ENCODE data around the gene NR4A3. TPM values are rescaled to one million over a fixed set of nuclear protein-coding genes. Genes with fewer than 3 reads are reported as not detected.

NR4A3 gene
- total and polyA plus RNA-seq, 2 of the 13 experiments (the other 11 are each of a cell fraction or from before 2014, with no cell fraction given), result 0.02 to 0.09 TPM

DNA sequence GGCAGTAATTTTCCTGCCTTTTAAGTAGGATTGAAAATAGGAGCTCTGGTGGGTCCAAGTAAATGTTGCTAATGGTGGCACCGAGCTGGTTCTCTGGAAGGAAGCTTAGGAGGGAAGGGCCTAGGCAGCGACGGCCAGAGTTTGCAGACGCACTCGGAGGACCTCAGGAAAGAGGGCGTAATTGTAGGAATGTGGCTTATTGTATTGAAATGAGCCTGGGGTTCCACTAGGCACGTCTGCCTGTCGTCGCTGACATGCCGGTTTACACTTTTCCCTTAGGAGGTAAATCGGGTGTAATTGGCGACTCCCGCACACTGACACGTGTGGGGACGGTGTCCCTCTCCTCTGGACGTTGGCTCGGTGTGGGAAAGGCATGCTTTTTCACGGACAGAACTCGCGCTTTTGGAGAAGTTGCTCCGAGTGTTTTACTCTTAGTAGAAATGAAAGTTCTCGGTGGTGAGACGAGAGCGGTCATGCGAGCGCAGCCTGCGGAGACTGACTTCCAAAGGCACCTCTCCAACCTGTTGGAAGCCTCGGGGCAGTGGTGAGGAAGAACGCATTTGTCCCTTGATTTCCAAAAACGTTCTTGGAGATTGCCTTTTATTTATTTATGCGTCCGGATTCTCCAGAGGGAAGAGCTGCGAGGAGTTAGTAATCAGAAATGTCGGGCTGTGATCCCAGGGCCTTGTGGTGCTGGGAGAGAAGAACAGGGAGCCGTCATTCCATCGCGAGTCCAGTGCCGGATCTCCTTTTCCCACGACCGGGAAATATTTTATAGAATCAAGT lies 1.3 kb downstream of the NR4A3 start (continued):
- no peak for TF ChIP-seq ZNF432 (CRISPR knock-in tag; IDR thresholded peaks at IDR 0.05; ENCODE audit: borderline replicate concordance)
- no peak for TF ChIP-seq THAP11 (CRISPR knock-in tag; IDR thresholded peaks at IDR 0.05)
- TF ChIP-seq MIXL1 (CRISPR knock-in tag; IDR thresholded peaks at IDR 0.05), result no peak
- TF ChIP-seq ZNF747 (CRISPR knock-in tag; IDR thresholded peaks at IDR 0.05; ENCODE audit: borderline replicate concordance), result no peak
- no peak for TF ChIP-seq ZBTB7A (CRISPR knock-in tag; IDR thresholded peaks at IDR 0.05)
- no peak for TF ChIP-seq SRSF4 (IDR thresholded peaks at IDR 0.05; ENCODE audit: low read depth, low read length, poor library complexity, severe bottlenecking)
- TF ChIP-seq ATF3 (CRISPR knock-in tag; IDR thresholded peaks at IDR 0.05), result no peak
- no peak for TF ChIP-seq GLMP (CRISPR knock-in tag; IDR thresholded peaks at IDR 0.05; ENCODE audit: borderline replicate concordance)
- TF ChIP-seq JDP2 (CRISPR knock-in tag; IDR thresholded peaks at IDR 0.05; ENCODE audit: borderline replicate concordance), result no peak

DNA sequence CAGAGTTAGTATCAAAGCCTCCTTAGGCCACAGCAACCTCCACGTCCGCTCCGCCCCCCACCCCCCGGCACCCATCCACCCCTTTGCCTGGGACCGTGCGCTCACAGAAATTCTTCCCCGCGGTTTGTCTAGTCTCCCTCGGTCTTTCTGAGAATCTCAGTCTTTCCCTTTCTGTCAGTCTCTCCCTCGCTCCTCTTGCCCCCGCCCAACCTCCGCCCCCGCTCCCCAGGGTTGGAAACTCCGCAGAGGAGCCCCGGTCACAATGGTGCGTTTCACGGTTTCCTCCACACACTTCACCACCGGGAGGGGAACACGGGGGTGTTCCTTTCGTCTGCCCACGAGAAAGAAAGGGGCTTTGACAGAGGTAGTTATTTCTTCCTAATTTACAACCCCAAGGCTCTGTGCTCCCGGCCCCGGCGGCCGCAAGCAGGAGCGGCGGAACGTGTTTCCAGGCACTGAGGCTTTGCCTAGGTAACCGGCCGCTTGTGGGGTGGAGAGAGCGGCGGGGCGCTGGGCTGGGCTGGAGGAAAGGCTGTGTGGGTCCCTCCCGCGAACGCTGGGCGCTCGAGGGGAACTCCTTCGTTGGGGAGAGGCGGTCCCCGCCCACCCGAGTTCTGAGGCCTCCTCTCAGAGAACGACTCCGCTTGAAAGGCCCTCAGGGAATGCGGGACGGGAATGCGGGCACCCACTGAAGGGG lies 2.1 kb downstream of the NR4A3 start:
- 3% methylated on average over 41 of the region's 47 CpGs for WGBS (ENCODE audit: low lambda C conversion rate)
- in situ Hi-C loops (cut with HindIII; ENCODE audit: extremely low pct_ligation_motif_present, low pct_unique_long_range_greater_than_20kb), result loop anchor here (5.0 to 10.0 kb wide), 2 partner anchors 83 to 181 kb away; partner anchors contain the start of gene STX17
- ChIA-PET CTCF (ENCODE audit: low intra/inter-chr PET ratio, low total read pairs) (no interaction called here), POLR2A (interaction anchor here (1.4 kb wide), 1 partner anchor 602 kb away, joined by 4 read pairs; the partner anchor contains the start of genes ALG2 and SEC61B)
- no peak overlapping the region for H2AFZ ChIP-seq (ENCODE audit: low read length)
- FAIRE-seq (no peak), ATAC-seq (peak; percentile 5; the same call in 1 of the 3 replicates), DNase-seq (ENCODE audit: low spot score) (no peak)
- H3K36me3 ChIP-seq (replicated peaks in 1 of 2; ENCODE audit: control insufficient read depth in 1 of 2, insufficient read depth in 2 of 2, low read length in 2 of 2), result no peaks in the 10 kb centered on the region
- H3K4me1 ChIP-seq (ENCODE audit: insufficient read depth, low read length), result peaks cover 39% of the 10 kb centered on the region
- no TSS peak for BruUV-seq (replicated peaks)
- H4K20me1 ChIP-seq (ENCODE audit: insufficient read depth, low read length), result 0 out of 2 replicates have a peak, but pooled peaks cover 3% of the 10 kb centered on the region
- H3K79me2 ChIP-seq (ENCODE audit: insufficient read depth, low read length), result no peaks in the 10 kb centered on the region
- TF ChIP-seq SP2 (CRISPR knock-in tag; IDR thresholded peaks at IDR 0.05) (no peak), MAX (IDR thresholded peaks at IDR 0.05) (0 out of 2 replicates have a peak, but pooled peaks have one; percentile 16), MYC (CRISPR knock-in tag; IDR thresholded peaks at IDR 0.05; ENCODE audit: borderline replicate concordance) (peak; percentile 42; the same call in 1 of the 2 replicates), SALL1 (CRISPR knock-in tag; IDR thresholded peaks at IDR 0.05) (peak; percentile 7; the same call in 1 of the 2 replicates)
- TF ChIP-seq, protein P1, sequence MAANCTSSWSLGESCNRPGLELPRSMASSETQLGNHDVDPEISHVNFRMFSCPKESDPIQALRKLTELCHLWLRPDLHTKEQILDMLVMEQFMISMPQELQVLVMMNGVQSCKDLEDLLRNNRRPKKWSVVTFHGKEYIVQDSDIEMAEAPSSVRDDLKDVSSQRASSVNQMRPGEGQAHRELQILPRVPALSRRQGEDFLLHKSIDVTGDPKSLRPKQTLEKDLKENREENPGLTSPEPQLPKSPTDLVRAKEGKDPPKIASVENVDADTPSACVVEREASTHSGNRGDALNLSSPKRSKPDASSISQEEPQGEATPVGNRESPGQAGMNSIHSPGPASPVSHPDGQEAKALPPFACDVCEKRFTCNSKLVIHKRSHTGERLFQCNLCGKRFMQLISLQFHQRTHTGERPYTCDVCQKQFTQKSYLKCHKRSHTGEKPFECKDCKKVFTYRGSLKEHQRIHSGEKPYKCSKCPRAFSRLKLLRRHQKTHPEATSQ (CRISPR knock-in tag; IDR thresholded peaks at IDR 0.05; ENCODE audit: borderline replicate concordance), result 0 out of 2 replicates have a peak, but pooled peaks have one; percentile 21
- H3K27ac ChIP-seq (ENCODE audit: extremely low read length, insufficient read depth, low read length), result no peak overlapping the region
- intact Hi-C loops (cut with micrococcal nuclease; ENCODE audit: unreplicated experiment), result loop anchor here (1.0 to 5.0 kb wide), 2 partner anchors 187 to 652 kb away; no protein-coding TSS in a partner anchor
- H3K9ac ChIP-seq (ENCODE audit: insufficient read depth, low read depth, low read length), result peak overlapping the region; percentile 36; the same call in 1 of the 2 replicates
- peak overlapping the region; percentile 100 for H3K4me2 ChIP-seq (ENCODE audit: low read depth, low read length)
- peak overlapping the region; percentile 66 to 90 (median 89) for H3K4me3 ChIP-seq (replicated peaks in 1 of 3; ENCODE audit: insufficient read depth in 1 of 3, low read depth in 2 of 3, low read length in 3 of 3)
- peaks cover 7 to 51% of the 10 kb centered on the region in 2 experiments; a peak in 4 of 5 replicates for H3K27me3 ChIP-seq (ENCODE audit: control insufficient read depth in 1 of 2, insufficient read depth in 2 of 2, low read length in 2 of 2)
- H3K9me3 ChIP-seq (ENCODE audit: low read length), result no peaks in the 10 kb centered on the region

Data from HepG2 (cell line).